HG02623 (cell line): ENCODE measurements around the gene CSTF3.
"Not testable (repeated sequence)": the region's sequence is repeated elsewhere in the genome, so short reads cannot be mapped to it uniquely, and the experiment has no call there.

ENCODE experiments used
- ATAC-seq: cut with Tn5 transposase; IDR thresholded peaks from one replicate; pipeline ENCODE4 v1.9.1; 2021; ENCODE audit warnings: moderate library complexity; ENCODE audit not compliant: unreplicated experiment

The CSTF3 gene

DNA sequence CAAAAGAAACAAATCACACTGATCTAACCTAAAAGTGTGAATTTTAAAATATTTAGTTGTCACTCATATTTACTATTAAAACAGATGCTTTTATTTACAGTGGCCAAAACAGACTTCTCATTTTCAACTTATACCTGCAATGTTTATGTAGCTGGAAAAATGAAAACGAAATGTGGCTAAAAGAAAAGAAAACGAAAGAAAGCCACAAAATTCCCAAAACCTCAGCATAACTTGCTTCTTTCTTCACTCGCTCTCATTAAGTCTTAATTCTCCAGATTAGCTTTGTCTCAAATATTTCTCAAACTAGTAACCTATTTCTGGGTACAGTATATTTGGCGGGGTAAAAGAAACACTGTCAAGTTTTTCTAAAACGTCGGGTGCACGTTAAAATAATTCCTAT is 693 bp downstream of the CSTF3 start:
- no peak for ATAC-seq

DNA sequence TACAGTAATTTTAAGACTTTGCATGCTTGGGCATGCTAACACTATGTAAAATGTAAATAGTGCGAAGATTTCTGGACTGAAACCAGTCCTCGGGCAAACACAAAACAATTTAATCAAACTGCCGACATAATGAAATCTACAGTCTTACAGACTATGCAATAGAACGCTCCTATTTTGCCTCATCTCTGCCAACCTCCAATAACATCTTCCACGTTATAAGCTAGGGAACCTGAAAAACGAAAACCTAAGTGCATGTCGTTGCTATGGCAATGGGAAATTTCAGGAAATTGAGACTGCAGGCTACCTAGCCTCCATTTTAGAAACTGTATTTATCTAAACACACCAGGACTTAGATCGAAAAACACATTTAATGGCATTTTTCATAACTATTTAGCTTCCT is 1.1 kb downstream of the CSTF3 start:
- ATAC-seq, result no peak

DNA sequence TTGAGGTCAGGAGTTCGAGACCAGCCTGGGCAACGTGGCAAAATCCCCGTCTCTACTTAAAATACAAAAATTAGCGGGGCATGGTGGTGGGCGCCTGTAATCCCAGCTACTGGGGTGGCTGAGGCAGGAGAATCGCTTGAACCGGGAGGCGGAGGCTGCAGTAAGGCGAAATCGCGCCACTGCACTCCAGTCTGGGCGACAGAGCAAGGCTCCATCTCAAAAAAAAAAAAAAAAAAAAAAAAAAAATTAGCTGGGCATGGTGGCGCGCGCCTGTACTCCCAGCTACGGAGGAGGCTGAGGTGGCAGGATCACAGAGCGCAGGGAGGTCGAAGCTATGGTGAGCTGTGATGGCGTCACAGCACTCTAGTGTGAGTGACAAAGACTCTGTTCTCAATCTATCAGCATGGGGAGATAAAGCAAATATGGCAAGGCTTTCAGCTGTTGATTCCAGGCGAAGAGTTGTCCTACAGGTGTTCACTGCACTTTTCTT is 1.9 kb downstream of the CSTF3 start:
- not testable (repeated sequence) for ATAC-seq

DNA sequence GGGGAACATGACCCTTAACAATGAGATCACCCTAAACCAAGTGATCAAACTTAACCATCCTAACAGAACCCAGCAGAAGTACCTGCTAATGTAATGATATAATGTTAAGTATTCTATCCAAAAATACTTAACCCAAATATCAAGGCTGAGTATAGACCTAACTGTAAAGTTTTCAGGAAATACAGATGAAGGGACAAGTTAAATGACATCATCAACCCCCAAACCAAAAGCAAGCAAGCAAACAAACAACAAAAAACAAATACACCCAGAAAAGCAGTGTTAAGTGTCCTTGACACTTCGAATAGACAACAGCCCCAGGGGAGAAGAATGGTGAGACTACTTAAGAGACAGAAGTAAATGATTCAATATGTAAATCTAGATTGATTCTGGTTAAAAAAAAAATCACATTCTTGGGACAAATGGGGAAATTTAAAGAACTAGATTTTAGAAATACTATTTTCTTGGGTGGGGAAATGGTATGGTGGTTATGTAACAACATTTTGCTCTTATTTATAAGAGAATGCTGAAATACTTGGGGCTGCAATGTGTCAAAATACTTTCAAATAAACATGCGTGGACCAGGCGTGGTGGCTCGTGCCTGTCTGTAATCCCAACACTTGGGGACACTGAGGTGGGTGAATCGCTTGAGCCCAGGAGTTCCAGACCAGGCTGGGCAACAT is 2.5 kb downstream of the CSTF3 start:
- ATAC-seq, result no peak

DNA sequence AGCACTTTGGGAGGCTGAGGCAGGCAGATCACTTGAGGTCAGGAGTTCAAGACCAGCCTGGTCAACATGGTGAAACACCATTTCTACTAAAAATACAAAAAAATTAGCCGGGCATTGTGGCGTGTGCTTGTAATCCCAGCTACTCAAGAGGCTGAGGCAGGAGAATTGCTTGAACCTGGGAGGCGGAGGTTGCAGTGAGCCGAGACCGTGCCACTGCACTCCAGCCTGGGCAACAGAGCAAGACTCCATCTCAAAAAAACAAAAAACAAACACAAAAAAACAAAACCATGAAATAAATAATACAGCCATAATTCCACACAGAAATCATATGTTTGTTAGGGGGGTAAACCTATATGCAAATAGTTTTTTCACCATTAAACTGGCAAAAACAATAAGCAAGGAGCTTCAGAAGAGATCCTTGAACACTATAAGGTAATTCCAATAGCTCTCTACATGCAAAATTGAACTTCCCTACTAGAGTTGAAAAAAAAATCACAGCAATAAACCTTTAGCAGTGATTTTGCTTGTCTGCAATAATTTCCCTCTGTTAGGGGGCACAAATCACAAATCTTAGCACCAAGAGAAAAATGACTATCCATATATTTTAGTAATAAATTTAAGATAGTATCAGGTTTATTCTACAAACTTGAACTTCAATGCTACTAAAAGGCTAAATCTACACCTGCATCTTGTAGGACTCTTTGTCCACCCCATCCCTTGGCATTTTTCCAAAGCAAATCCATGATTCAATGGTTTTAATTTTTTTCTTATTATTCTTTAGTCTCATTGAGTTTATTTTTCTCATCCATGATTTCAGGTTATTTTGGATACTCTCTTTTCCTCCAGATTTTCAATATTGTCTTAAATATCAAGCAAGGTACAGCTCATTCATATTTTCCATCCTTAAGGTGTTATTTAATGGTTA is 3.9 kb downstream of the CSTF3 start:
- ATAC-seq, result no peak

DNA sequence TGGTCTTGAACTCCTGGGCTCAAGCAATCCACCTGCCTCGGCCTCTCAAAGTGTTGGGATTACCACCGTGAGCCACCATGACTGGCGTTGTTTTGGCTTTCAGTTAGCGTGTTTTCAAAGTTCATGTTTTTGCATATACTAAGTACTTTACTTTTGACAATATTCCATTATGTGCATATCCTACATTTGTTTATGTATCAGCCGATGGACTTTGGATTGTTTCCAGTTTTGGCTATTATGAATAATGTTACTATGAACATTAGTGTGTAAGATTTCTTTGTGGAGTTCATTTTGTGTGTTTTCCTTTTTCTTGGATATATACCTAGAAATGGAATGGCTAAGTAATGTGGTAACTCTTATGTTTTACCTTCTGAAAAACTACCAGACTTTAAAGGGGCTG is 9.9 kb downstream of the CSTF3 start:
- ATAC-seq, result no peak

DNA sequence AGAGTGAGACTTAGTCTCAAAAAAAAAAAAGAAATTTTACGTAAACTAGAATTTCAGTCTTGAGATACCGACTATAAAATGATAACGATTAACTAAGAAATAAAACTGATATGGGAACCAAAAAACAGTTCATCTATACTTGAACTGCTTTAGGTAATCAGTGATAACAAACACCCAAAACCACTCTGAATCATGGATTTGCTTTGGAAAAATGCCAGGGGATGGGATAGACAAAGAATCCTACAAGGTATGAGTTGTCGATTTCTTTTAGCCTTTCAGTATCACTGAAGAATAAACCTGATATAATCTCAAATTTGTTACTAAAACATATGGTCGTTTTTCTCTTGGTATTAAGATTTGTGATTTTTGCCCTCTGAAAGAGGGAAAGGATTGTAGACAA is 13.7 kb downstream of the CSTF3 start:
- no peak for ATAC-seq

DNA sequence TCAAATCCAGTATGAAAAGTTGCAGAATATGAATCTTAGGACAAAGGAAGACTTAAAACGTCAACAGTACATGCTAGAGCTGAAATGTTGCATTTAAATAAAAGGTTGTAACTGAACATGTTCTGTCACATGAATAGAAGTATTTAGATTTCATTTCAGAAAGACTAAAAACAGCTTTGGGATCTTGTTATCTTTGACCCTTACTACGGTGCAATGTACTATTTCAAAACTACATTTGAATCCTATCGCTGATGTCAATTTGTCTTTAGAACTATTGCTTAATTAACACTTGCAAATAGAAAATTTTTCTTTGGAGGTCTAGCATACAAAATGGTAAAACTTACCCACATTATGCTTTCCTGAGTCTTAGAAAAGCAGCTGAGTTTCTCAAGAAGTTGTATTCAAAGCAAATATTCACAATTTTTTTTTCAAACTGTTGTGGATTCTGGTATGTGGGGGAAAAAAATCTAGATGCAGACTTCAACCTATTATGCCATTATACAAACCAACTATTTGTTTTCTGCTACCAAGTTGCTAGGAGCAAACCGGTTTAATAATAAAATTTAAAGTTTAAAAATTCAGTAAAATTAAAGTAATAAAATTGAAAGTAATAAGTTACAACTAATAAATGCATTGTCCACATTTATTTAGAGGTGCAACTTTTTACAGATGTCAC is 25.4 kb downstream of the CSTF3 start:
- ATAC-seq, result no peak

DNA sequence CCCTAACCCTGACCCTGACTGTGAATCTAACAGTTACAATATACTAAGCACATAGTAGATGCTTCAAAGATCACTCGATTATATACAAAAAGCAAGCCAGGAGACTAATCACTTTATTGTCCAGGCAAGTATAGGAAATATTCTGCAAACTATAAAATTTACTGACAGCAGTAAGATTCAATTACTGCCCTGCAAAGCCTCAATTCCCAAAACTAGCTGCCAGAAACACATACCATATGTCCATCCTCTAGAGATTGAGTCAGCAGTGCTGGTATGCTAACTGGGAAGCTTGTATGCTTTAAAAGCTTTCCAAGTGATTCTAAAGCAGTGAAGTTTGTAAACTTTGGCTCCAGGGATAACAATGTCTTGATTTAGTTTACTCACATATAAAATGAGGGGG is 26.1 kb downstream of the CSTF3 start:
- ATAC-seq, result no peak

DNA sequence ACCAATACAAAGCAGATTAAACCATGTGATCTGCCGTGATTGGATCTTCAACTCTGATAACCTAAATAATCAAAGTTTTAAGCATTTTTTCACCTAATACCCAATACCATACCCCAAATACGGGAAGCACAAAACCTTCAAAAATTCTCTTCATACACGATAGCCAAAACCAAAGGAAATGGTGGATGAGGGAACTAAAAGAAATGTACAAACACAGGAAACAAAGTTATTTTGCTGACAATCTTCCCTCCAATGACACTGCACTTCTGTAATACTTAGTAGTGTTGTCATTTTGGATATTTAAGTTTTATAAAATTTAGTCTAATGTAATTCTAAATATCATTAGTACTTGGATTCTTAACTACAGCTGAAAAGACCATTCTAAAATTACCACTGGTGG is 27.0 kb downstream of the CSTF3 start:
- ATAC-seq, result no peak

DNA sequence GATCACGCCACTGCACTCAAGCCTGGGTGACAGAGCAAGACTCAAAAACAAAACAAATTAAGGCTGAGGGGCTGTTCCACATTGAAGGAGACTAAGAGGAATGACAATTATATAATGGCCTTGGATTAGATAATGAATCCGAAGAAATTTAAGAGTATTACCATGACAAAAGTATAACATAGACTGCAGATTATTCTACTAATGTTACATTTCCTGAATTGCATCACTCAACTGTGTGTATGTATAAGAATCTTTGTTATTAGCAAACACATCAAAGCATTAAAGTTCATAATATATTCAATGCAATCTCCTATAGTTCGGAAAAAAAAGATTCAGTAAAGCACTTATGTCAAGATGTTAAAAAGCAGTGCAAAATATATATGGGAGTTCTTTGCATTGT is 27.5 kb downstream of the CSTF3 start:
- no peak for ATAC-seq

DNA sequence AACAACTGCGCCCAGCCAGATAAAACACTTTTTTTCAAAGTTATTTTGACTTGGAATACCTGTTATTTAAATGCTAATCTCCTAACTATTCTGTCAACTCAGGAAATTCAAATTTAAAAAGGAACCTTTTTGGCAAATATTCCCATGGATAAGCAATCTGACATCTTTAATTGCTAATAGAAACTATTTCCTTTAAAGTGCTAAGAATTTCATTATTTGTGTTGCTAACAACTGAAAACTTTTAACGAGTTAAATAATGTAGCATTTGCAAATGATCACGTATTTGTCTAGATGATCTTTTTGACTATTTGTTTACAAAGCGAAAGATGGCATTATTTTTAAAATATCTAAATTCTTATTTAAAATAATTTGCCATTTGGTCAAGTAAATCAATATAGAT is 28.8 kb downstream of the CSTF3 start:
- no peak for ATAC-seq

DNA sequence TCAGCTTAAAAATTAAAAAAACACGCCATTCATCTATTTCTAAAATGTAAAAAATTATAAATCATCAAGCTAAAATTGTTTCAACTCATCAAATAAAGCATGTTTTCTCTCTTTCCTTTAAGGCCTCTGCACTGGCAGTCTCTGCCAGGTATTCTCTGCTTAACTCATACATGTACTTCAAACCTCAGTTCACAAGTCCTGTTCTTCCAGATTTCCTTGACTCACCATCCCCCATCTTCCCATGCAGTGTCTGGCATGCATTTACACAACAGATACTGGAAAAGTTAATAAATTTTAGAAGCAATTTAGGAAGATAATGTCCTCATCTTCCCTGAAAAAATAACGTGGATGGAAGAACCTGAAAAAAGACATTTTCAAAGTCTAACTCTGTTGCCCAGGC is 32.5 kb downstream of the CSTF3 start:
- no peak for ATAC-seq

DNA sequence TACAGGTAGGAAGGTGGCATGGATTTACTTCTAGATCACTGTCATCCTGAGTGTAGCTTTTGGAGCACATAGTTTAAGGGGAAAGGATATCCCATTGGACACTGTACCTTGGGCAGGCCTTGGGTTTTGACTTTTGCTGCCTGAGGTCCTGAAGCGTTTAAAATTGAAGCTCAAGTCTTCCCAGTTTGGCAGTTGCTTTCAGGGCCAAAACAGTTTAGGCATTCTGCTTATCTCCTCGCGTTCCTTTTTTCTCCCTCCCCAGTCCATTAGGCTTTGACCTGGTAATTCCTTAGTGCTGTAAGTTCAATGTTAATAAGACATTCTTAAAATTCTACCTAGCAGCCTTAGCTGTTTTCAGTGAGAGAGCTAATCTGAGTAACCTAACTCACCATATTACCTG is 35.7 kb downstream of the CSTF3 start:
- no peak for ATAC-seq

DNA sequence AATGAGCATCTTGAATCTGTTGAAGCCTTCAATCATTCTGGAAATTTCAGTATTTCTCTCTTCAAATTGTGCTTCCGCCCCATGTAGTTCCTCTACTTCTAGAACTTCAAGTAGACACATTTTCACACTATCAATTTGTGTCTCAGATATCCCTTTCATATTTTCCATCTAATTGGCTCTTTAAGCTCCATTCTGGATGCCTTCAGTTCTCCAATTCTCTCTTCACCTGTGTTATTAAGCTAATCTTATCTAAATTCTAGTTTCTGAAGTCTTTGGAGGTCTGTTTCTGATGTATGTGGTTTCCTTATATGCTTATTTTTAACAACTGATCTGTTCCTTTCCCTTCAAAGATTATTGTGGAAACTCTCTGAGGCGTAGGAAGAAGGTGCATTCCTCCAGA is 36.3 kb downstream of the CSTF3 start:
- no peak for ATAC-seq

DNA sequence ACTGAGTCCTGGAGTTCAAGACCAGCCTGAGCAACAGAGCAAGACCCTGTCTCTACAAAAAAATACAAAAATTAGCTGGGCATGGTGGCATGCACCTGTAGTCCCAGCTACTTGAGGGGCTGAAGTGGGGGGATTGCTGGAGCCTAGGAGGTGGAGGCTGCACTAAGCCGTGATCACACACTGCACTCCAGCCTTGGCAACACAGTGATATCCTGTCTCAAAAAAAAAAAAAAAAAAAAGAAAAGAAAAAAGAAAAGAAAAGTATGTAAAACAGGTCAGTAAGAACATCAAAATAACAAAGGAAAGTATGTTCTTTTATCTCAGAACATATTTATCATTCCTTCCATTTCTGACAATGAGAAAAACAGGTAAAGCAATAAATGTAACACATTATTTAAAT is 38.6 kb downstream of the CSTF3 start:
- ATAC-seq, result not testable (repeated sequence)

DNA sequence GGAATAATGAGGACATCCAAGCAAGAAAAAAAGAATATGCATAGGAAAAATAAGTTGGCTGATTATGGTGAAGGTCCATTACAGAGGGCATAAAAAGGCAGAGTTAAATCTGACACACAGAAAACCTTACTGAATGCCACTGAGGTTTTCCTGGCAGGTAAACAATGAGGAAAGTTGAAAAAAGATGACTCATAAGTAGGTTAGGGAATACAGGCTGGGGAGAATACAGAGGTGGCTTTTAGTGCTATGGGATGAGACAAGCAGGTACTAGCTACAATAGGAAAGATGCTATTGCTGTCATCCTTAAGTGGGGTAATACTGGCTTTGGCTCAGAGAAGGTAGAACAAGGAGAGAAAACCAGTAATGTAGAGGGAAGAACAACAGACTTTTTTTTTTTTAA is 44.7 kb downstream of the CSTF3 start:
- ATAC-seq, result no peak

DNA sequence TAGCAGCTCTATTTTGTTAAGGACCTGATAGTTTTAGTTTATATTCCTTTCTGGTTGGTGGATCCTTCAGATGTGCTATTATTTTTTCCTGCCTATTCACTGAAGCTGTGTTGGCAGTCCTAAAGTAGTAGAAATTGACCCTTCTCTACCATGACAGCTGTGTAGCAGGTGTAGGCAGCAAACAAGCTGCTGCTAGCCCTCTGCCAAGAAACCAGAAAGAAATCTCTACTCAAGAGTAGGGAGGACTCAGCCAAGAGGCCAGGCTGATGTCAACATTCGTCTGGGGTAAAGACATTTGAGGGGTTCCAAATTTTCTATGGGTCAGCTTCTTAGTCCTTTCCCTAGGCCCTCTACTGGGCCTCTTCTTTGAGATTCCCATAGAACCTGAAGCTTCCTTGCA is 51.2 kb downstream of the CSTF3 start:
- ATAC-seq, result no peak

DNA sequence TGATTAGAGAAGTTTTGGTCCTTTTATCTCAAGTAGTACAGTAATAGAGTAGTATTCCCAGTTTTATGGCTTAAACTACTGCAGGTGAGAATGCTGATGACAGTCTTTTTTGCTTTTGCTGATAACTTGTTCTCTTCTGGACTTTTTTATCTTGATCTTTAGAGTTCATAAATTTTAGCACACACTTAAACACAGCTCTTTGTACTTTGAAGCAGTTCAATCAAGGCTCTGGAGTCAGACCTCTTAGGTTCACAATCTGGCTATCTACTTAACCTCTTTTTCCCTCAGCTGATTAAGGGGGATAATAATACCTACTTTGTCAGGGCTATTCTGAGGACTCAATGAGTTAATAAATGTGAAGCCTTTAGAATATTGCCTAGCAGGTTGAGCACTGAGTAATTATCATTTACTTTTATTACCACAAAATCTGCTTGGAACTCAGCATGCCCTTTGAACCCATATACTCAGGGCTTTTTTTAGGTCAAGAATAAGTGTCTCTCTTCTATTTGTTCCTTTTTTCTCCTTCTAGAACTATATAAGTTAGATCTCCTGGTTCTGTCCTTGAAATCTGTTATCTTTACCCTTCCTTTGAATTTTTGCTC is 51.9 kb downstream of the CSTF3 start:
- ATAC-seq, result no peak

DNA sequence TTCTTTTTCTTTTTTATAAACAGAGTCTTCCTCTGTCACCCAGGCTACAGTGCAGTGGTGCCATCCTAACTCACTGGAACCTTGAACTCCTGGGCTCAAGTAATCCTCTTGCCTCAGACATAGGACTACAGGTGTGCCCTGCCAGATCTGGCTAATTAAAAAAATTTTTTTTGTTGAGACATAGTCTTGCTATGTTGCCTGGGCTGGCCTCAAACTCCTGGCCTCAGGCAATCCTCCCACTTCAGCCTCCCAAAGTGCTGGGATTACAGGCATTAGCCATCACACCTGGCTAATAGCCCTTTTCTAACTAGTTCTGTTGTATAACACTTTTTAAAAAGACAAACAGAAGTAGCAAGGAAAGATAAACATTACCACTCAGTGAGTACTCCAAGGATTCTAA is 57.4 kb downstream of the CSTF3 start:
- ATAC-seq, result no peak

DNA sequence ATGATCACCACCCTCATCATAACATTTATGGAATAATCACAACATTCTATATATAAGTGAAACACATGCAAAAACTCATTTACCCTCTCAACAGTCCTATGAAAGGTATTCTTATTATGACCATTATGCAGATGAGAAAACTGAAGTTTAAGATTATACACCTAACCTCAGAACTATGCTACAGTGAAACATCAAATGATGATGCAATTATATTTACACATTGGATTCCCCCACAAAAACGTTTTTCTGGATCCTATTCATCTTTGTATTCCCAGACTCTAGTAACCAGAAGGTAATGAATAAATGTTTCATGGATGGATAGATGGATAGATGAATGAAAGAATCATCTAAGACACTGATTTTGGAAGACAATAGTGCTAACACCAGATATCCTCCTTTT is 67.1 kb downstream of the CSTF3 start:
- ATAC-seq, result no peak
